HFFc6 (cell line): ENCODE results near the gene CLEC3A. TPM values are rescaled to one million over a fixed set of nuclear protein-coding genes. Genes with fewer than 3 reads are reported as not detected.

ENCODE experiments used
- DNase-seq: peaks from one replicate; pipeline ENCODE4 v3.0.0-alpha.2; 2018
- H3K27ac Mint-ChIP-seq: 2 replicates; pipeline ENCODE4 v1.8.0; 2020; ENCODE audit warnings: mild to moderate bottlenecking, mixed read lengths
- H3K27me3 Mint-ChIP-seq: 2 replicates; pipeline ENCODE4 v1.8.0; 2021; ENCODE audit warnings: mild to moderate bottlenecking, moderate library complexity, mixed read lengths; ENCODE audit not compliant: insufficient read depth
- H3K36me3 Mint-ChIP-seq: 2 replicates; pipeline ENCODE4 v1.8.0; 2021; ENCODE audit warnings: low read depth, mixed read lengths
- H3K4me1 Mint-ChIP-seq: 2 replicates; pipeline ENCODE4 v1.8.0; 2020; ENCODE audit warnings: low read depth, mixed read lengths
- H3K4me3 Mint-ChIP-seq: 2 replicates; pipeline ENCODE4 v1.8.0; 2020; ENCODE audit warnings: mild to moderate bottlenecking, moderate library complexity, mixed read lengths
- H3K9me3 Mint-ChIP-seq: 2 replicates; pipeline ENCODE4 v1.8.0; 2020; ENCODE audit warnings: mild to moderate bottlenecking, mixed read lengths
- total RNA-seq, 6 experiments: library from RNA; stranded (reverse); fragmentation: NEBNext Ultra II Directional; extraction: Animal tissue kit (Norgen Biotek cat#: 25700); gene quantifications; 2 replicates in 1 of 6; 3 replicates in 5 of 6; pipeline ENCODE4 v1.2.3, GENCODE V29; 2021
- TF ChIP-seq, protein P1 (sequence below): fragments of 200-600 bp; sonication (generic); IDR thresholded peaks from 2 replicates; pipeline ENCODE4 v1.5.0; 2021; ENCODE audit warnings: antibody characterized with exemption, mild to moderate bottlenecking

CLEC3A gene
- total RNA-seq, 6 experiments from 2014 or later, result not detected

DNA sequence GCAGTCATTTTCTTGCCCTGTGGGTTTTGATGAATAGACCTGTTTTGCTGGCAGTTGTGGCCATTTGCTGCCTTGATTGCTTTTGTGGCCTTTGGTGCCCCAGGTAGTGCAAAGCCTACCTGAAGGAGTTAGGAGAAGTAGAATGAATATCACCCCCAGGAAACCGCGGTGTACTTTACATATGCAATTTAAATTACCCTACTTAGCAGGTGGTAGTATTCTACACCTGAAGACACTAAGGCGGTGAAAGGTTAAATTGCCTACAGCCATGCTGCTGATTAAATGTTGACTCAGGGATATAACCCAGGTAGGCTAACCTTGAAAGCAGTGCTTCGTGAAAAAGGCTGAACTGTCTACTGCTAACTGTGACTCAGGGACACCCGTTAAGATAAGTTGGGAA lies 49.9 kb downstream of the CLEC3A start:
- Mint-ChIP-seq H3K9me3 (peaks cover 26% of the 10 kb centered on the region), H3K4me1 (no peaks in the 10 kb centered on the region), H3K4me3 (no peak overlapping the region), H3K27ac (no peak overlapping the region), H3K27me3 (peaks cover 2% of the 10 kb centered on the region; the same call in 1 of the 2 replicates), H3K36me3 (no peaks in the 10 kb centered on the region)
- TF ChIP-seq, protein P1, sequence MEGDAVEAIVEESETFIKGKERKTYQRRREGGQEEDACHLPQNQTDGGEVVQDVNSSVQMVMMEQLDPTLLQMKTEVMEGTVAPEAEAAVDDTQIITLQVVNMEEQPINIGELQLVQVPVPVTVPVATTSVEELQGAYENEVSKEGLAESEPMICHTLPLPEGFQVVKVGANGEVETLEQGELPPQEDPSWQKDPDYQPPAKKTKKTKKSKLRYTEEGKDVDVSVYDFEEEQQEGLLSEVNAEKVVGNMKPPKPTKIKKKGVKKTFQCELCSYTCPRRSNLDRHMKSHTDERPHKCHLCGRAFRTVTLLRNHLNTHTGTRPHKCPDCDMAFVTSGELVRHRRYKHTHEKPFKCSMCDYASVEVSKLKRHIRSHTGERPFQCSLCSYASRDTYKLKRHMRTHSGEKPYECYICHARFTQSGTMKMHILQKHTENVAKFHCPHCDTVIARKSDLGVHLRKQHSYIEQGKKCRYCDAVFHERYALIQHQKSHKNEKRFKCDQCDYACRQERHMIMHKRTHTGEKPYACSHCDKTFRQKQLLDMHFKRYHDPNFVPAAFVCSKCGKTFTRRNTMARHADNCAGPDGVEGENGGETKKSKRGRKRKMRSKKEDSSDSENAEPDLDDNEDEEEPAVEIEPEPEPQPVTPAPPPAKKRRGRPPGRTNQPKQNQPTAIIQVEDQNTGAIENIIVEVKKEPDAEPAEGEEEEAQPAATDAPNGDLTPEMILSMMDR, result no peak
- no peak for DNase-seq

DNA sequence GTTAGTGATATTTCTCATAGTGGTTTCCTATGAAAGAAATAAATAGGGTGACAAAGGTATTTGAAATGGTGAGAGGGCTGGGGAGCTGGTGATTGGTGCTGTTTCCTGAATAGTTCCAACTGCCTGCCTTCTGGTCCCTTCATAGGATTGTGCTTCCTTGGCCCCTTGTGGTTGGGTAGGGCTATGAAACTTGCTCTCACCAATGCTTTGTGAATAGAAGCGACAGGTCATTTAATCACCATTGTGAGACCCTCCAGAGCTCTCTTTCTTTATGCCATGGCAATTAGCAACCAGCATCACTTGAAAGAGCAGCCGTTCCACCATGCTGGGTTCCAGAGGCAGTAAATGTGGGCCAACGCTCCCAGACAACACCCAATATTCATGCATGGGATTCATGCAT lies 53.5 kb downstream of the CLEC3A start:
- TF ChIP-seq, protein P1, result no peak
- no peak for DNase-seq
- H3K27me3 Mint-ChIP-seq, result peaks cover 2% of the 10 kb centered on the region; the same call in 1 of the 2 replicates

DNA sequence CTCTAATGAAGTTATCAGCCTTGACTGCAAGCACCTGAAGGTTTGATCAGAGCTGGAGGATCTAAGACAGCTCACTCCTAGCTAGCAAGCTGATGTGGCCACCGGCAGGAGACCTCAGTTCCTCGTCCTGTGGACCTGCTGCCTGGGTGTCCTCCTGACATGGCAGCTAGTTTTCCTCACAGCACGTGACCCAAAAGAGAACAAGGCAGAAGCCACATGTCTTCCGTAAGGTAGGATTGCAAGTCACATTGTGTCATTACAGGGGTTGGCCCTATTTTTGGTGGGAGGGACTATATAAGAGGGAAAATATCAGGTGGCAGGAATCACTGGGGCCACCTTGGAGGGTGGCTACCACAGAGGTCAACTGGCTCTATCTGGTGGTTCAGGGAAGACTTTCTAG lies 59.0 kb downstream of the CLEC3A start:
- Mint-ChIP-seq H3K9me3 (peaks cover 17% of the 10 kb centered on the region), H3K36me3 (no peaks in the 10 kb centered on the region), H3K27me3 (no peaks in the 10 kb centered on the region), H3K4me1 (no peaks in the 10 kb centered on the region), H3K4me3 (no peak overlapping the region), H3K27ac (no peak overlapping the region)
- no peak for DNase-seq
- TF ChIP-seq, protein P1, result no peak

More for the DNA sequence above, 53.5 kb downstream of the CLEC3A start:
- Mint-ChIP-seq H3K9me3 (peaks cover 23% of the 10 kb centered on the region), H3K4me3 (no peak overlapping the region), H3K4me1 (no peaks in the 10 kb centered on the region), H3K36me3 (no peaks in the 10 kb centered on the region), H3K27ac (no peak overlapping the region)

Other genes with a start within 250 kb of the CLEC3A start
- gene VAT1L, start 234.0 kb upstream of the CLEC3A start, total RNA-seq, result not detected
- gene WWOX, start 77.1 kb downstream of the CLEC3A start, total RNA-seq, result 1 to 10 TPM in 5 of 6 experiments, under 1 TPM in 1; 0.46 to 3.4 (median 1.3) TPM